Measurements from ENCODE around the gene ADISSP. TPM values are rescaled to one million over a fixed set of nuclear protein-coding genes. Genes with fewer than 3 reads are reported as not detected.

The ADISSP gene
- polyA plus RNA-seq, 1 donor = 21.6 TPM

GRCh38 chr20:3738111-3739053 is 29.2 kb downstream of the ADISSP start:
- no peak for DNase-seq (ENCODE audit: low read depth)

DNA sequence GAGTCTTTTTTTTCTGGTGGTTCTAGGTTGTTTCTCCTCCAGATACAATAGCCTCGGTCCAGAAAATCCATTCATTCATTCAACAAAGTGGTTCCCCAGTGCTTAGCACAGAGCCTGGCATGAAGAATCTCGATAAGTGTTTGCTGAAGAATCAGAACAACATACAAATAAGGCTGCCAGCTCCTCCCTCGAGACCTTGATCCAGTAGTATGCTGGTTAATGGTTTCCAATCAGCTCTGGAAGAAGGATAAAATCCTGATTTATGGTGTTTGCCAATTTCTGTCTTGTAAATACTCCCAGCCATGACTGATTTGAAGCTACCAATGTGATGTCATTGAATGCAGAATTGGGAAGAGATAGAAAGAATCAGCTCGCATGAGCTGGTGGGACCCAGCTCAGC is 31.8 kb downstream of the ADISSP start:
- no peak for DNase-seq (ENCODE audit: low read depth)

- no peak for DNase-seq (ENCODE audit: low read depth)
These were observed 33.3 kb downstream of the ADISSP start for GRCh38 chr20:3734111-3734843.

- DNase-seq (ENCODE audit: low read depth) = no peak
These were observed 34.2 kb downstream of the ADISSP start for GRCh38 chr20:3733119-3733995.

DNA sequence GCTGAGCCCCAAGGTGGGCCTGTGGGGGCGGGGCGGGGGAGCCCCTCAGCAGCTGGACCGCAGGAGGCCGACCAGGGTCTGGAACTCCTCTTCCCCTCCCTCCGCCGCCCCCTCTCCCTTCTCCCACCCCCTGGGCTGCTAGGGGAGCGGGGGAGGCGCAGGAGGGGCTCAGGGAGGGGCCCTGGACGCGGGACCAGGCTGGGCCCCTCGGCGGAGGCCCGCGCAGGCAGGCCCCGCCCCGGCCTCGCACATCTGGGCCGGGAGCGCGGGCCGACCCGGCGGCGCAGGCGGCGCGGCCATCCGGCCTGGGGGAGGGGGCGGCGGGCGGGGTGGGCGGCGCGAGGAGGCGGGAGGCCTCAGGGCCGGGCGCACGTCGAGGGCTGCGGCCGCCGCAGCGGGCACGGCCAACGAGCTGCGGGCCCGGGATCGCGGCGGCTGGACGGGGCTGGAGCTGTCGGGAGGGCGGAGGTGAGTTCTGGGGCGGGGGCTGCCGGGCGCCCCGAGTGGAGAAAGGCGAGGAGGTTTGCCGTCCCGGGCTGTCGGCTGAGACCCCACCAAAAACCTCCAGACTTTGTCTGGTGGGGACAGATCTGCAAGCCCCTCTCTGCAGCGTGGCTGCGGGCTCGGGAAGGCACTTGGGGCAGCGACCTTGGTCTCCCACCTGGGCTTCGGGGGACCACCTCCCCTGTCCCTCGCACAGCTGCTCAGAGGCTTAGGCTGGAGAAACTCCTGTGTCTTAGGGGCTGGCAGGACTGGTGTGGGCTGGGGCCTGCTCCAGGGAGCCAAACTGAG is 35.0 kb downstream of the ADISSP start, which contains the start of gene HSPA12B:
TSS of gene HSPA12B (plus strand) at position 359 of the 792 bp plus-strand sequence. CDS start 5,990 bp downstream, outside the sequence.
- no peak for DNase-seq (ENCODE audit: low read depth)

- DNase-seq (ENCODE audit: low read depth) = no peak
These were observed 35.6 kb downstream of the ADISSP start for GRCh38 chr20:3731944-3732326.

DNA sequence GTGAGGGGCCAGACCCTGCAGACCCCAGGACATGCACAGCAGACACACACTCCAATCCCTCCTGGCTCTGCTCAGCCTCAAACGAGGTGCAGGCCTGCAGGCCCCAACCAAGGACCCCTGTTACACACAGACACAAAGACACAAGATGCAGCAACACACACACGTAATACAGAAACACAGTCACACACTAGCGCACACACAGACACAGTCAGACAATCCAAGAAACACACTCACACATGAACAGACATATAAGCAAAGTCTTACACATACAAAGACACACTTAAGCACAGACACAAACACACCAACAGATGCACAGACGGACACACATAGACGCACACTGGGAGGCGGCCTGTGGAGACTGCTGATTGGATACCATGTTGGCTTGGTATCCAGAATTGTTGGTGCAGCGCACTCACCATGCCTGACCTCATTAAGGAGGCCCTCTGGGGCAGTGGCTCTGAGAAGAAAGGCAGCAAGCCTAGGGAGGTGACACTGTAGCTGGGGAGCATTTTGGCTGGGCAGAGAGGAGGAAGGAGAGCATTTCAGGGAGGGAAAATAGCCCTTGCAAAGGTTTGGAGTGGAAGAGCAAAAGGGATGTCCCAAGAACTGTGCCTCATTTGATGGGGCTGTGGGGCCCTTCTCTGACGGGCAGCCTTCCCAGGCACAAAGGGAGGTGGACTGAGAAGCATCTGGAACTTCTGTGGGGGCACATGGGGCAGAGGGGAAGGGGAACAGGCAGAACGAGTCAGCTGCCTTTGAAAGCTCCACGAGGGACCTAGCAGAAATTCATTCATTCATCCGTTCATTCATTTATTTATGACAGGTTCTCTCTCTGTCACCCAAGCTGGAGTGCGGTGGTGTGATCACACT is 36.5 kb downstream of the ADISSP start:
- DNase-seq (ENCODE audit: low read depth) = no peak

DNA sequence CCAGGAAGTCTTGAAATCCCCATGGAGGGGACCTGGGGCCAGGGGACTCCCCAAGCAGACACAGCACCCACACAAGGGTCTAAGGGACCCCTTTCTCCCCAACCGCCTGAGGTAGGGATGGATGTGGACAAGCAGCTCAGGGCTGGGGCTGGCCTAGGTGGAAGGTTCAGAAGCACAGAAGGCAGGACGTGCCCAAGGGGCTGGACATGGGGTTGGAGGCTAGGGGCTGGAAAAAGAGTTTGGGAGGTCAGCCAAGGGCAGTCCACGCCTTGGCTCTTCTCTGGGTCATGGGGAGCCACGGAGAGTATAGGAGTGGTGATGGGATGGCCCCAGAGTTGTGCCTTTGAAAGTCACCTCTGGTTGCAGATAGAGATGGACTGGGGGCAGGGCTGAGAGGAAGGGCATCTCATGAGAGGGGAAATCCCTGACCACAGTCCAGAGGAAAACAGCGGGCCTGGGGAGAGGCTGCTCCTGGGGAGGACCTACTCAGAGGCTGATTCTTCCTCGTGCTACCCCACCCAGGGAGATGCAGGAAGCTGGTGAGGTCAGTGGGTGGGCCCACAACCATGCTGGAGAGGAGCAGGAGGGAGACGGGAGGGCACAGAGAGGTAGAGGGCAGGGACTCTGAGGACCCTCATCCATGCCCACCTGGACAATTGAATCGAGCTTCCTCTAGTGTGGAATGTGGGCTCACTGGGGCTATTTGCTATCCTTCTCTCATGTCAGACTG is 37.6 kb downstream of the ADISSP start:
- no peak for DNase-seq (ENCODE audit: low read depth)

DNA sequence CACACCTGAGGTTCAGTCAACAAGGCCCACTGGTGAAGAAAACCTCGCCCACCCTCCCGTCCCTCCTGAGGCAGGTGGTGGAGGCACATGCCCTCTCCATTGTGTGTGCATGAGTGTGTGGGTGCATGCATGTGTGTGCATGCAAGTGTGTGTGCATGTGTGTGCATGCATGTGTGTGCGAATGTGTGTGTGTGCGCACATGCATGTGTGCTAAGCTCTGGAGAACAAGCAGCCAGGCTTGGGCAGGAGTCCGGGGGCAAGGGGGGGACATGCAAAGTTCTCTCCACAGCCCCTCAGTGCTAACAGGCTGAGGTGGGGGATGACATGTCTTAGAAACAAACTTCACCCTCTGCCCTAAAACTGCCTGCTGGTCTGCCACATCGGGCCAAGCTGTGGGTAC is 38.2 kb downstream of the ADISSP start:
- no peak for DNase-seq (ENCODE audit: low read depth)

DNA sequence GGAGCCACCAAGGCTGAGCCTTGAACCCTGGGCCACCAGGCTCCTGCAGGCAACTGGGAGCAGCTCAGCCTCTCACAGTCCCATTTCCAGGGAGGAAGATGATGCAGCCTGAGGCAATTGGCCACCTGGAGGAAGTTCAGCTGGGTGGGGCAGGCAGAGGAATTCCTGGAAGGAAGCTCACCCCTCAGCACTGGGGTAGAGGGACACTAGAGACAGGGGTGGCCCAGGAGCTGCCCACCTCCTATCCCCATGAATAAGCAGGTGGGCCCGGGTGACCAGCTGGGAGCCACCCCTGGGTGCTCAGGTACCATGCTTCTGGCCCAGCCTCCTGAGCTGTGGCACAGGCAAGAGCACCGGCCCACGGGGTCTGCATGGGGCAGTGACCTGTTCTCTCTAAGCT is 38.7 kb downstream of the ADISSP start:
- DNase-seq (ENCODE audit: low read depth) = no peak

- no peak for DNase-seq (ENCODE audit: low read depth)
These were observed 39.2 kb downstream of the ADISSP start for GRCh38 chr20:3728354-3728753.

GRCh38 chr20:3727401-3728021 is 40.0 kb downstream of the ADISSP start:
- no peak for DNase-seq (ENCODE audit: low read depth)

DNA sequence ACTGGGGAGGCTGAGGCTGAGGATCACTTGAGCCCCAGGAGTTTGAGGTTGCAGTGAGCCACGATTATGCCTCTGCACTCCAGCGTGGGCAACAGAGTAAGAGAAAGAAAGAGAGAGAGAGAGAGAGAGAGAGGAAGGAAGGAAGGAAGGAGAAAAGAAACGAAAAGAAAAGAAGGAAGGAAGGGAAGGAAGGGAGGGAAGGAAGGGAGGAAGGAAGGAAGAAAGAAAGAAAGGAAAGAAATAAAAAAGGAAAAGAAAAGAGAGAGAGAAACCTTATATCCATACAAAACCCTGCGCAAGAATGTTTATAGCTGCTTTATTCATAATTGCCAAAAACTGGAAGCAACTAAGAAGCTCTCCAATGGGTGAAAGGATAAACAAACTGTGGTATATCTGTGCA is 43.2 kb downstream of the ADISSP start:
- no peak for DNase-seq (ENCODE audit: low read depth)

DNA sequence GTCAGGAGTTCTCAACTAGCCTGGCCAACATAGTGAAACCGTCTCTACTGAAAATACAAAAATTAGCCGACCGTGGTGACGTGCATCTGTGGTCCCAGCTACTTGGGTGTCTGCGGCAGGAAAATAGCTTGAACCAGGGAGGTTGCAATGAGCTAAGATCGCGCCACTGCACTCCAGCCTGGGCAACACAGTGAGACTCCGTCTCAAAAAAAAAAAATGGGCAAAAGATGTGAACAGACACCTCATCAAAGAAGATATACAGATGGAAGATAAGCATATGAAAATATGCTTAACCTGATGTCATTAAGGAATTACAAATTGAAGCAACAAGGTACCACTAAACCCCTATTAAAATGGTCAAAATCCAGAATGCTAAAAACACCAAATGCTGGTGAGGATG is 44.3 kb downstream of the ADISSP start:
- no peak for DNase-seq (ENCODE audit: low read depth)

DNA sequence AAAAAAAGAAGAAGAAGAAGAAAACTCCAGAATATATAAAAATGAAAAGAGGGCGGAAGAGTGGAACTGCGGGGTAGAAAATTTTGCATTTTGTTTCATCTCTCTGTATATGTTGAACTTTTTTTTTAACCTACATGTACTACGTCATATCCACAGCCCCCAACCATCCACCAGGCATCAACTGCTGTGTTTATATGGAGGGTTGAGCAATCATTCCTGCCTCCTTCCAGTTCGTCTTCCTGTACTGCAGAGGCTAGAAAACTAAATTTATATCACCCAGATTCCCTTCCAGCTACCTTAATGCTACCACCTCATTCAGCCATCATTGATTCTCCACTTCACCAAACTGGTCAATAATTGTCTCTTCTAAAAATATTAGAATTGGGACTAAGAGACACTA is 45.6 kb downstream of the ADISSP start:
- no peak for DNase-seq (ENCODE audit: low read depth)

- no peak for DNase-seq (ENCODE audit: low read depth)
These were observed 46.9 kb downstream of the ADISSP start for GRCh38 chr20:3720626-3721025.

DNA sequence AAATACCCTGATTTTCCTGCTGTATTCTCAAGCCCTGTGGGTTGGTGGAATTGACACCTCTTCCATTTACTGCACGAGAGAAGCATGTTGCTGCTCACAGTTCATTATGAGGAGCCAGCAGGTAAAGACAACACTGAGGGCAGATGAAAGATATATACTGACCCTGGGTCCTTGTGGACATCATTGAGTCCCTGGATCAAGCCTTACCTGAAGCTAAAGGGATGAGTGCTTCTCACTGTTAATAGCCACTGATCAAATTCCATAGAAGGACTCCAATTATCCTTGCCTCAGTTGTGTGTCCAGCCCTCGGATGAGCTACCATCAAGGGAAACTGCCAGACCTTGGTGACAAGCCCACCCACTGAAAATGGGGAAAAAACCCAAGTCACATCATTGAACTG is 47.5 kb downstream of the ADISSP start:
- no peak for DNase-seq (ENCODE audit: low read depth)

- DNase-seq (ENCODE audit: low read depth) = no peak
These were observed 48.5 kb downstream of the ADISSP start for GRCh38 chr20:3719046-3719445.

Measured in forelimb muscle (tissue), 1 donor.